ENCODE data around the gene BDKRB2.

DNA sequence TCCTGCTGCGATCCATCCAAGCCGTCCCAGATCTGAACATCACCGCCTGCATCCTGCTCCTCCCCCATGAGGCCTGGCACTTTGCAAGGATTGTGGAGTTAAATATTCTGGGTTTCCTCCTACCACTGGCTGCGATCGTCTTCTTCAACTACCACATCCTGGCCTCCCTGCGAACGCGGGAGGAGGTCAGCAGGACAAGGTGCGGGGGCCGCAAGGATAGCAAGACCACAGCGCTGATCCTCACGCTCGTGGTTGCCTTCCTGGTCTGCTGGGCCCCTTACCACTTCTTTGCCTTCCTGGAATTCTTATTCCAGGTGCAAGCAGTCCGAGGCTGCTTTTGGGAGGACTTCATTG lies 59.5 kb downstream of the BDKRB2 start:
- TF ChIP-seq, protein P1, sequence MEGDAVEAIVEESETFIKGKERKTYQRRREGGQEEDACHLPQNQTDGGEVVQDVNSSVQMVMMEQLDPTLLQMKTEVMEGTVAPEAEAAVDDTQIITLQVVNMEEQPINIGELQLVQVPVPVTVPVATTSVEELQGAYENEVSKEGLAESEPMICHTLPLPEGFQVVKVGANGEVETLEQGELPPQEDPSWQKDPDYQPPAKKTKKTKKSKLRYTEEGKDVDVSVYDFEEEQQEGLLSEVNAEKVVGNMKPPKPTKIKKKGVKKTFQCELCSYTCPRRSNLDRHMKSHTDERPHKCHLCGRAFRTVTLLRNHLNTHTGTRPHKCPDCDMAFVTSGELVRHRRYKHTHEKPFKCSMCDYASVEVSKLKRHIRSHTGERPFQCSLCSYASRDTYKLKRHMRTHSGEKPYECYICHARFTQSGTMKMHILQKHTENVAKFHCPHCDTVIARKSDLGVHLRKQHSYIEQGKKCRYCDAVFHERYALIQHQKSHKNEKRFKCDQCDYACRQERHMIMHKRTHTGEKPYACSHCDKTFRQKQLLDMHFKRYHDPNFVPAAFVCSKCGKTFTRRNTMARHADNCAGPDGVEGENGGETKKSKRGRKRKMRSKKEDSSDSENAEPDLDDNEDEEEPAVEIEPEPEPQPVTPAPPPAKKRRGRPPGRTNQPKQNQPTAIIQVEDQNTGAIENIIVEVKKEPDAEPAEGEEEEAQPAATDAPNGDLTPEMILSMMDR (conservative IDR thresholded peaks at IDR 0.05; ENCODE audit: low read depth, low read length) = no peak
- no peak for TF ChIP-seq CHD1 (IDR thresholded peaks at IDR 0.05; ENCODE audit: low read depth, low read length)
- no peak for TF ChIP-seq POLR2A (IDR thresholded peaks at IDR 0.05; ENCODE audit: low read depth, low read length)
- no peak for TF ChIP-seq CEBPB (IDR thresholded peaks at IDR 0.05; ENCODE audit: low read depth, low read length)
- TF ChIP-seq, protein P2, sequence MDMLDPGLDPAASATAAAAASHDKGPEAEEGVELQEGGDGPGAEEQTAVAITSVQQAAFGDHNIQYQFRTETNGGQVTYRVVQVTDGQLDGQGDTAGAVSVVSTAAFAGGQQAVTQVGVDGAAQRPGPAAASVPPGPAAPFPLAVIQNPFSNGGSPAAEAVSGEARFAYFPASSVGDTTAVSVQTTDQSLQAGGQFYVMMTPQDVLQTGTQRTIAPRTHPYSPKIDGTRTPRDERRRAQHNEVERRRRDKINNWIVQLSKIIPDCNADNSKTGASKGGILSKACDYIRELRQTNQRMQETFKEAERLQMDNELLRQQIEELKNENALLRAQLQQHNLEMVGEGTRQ (IDR thresholded peaks at IDR 0.05; ENCODE audit: low read depth, low read length) = no peak
- TF ChIP-seq SMC3 (IDR thresholded peaks at IDR 0.05; ENCODE audit: low read depth, low read length) = no peak
- TF ChIP-seq MXI1 (IDR thresholded peaks at IDR 0.05; ENCODE audit: borderline replicate concordance, low read depth, low read length) = no peak
- no peak for TF ChIP-seq RAD21 (IDR thresholded peaks at IDR 0.05; ENCODE audit: low read length)
- no peak for TF ChIP-seq FOS (IDR thresholded peaks at IDR 0.05; ENCODE audit: low read depth, low read length)
- TF ChIP-seq, protein P3, sequence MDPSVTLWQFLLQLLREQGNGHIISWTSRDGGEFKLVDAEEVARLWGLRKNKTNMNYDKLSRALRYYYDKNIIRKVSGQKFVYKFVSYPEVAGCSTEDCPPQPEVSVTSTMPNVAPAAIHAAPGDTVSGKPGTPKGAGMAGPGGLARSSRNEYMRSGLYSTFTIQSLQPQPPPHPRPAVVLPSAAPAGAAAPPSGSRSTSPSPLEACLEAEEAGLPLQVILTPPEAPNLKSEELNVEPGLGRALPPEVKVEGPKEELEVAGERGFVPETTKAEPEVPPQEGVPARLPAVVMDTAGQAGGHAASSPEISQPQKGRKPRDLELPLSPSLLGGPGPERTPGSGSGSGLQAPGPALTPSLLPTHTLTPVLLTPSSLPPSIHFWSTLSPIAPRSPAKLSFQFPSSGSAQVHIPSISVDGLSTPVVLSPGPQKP (IDR thresholded peaks at IDR 0.05; ENCODE audit: borderline replicate concordance, low read depth, low read length) = no peak
- TF ChIP-seq RCOR1 (IDR thresholded peaks at IDR 0.05; ENCODE audit: insufficient replicate concordance, low read length) = no peak
- no peak for TF ChIP-seq NFE2L2 (IDR thresholded peaks at IDR 0.05; ENCODE audit: low read depth, low read length)
- no peak for TF ChIP-seq MAFK (IDR thresholded peaks at IDR 0.05; ENCODE audit: low read depth, low read length)
- no peak for TF ChIP-seq MAZ (IDR thresholded peaks at IDR 0.05; ENCODE audit: borderline replicate concordance, low read depth, low read length)

Data from IMR-90 (cell line).